K562 (cell line): ENCODE data around the gene RASSF6. TPM values are rescaled to one million over a fixed set of nuclear protein-coding genes. Genes with fewer than 3 reads are reported as not detected.

Experiments
- ATAC-seq: fragments of 200-7000 bp; cut with Tn5 transposase; 3 replicates; pipeline ENCODE4 v1.9.1; 2020; ENCODE audit warnings: moderate library complexity
- BruUV-seq: library from RNA; stranded (reverse); fragments of 400-500 nt; replicated peaks from 2 replicates; lab custom pipeline; 2021; lab: Mats Ljungman, UMichigan
- CTCF ChIA-PET: fragments of 300-600 bp; formaldehyde crosslinking; extraction: SDS; loops from one replicate; lab custom pipeline; 2021; ENCODE audit warnings: low intra/inter-chr PET ratio; lab: Yijun Ruan, JAX
- POLR2A ChIA-PET: fragments of 300-600, 350-650 bp; sonication (Branson Sonifier 250); formaldehyde crosslinking; extraction: SDS; loops from one replicate; lab custom pipeline; 2021; ENCODE audit warnings: antibody characterized with exemption, inconsistent platforms; lab: Yijun Ruan, JAX
- DNase-seq, 4 experiments: peaks; one replicate each; pipeline versions ENCODE4 v3.0.0 to v3.0.0-alpha.2; 2011 to 2018; ENCODE audit warnings: low spot score in 3 of 4, mixed read lengths in 3 of 4; ENCODE audit errors: extremely low read depth in 1 of 4
- FAIRE-seq: peaks from 2 replicates; lab custom pipeline; 2011; peaks lifted over from hg19 to GRCh38; lab: Jason Lieb, UNC
- H2AFZ ChIP-seq: 2 replicates; pipeline ENCODE4 v1.6.0; 2011; ENCODE audit warnings: low read depth, low read length, control low read depth, inconsistent platforms
- H3K27ac ChIP-seq: fragments of 200-600 bp; 3 replicates; pipeline ENCODE4 v1.8.0; 2011; ENCODE audit warnings: low read depth, mild to moderate bottlenecking, control low read depth, inconsistent platforms, low read length, moderate library complexity, mixed read lengths; ENCODE audit errors: extremely low read depth
- H3K27me3 ChIP-seq, 2 experiments: fragments of 300-600 bp in 1 of 2; 2 replicates in 1 of 2; 3 replicates in 1 of 2; pipeline versions ENCODE4 v1.6.0 to v1.8.0; 2011; ENCODE audit warnings: inconsistent platforms in 2 of 2, low read length in 2 of 2, mild to moderate bottlenecking in 1 of 2, mixed read lengths in 1 of 2, moderate library complexity in 1 of 2; ENCODE audit not compliant: control insufficient read depth in 2 of 2, insufficient read depth in 2 of 2
- H3K36me3 ChIP-seq: fragments of 300-600 bp; 3 replicates; pipeline ENCODE4 v1.8.0; 2011; ENCODE audit warnings: mild to moderate bottlenecking, low read length, inconsistent platforms; ENCODE audit not compliant: control insufficient read depth, insufficient read depth
- H3K4me1 ChIP-seq, 2 experiments: fragments of 200-600 bp in 1 of 2; replicated peaks in 1 of 2; 2 replicates in 1 of 2; 3 replicates in 1 of 2; pipeline versions ENCODE4 v1.5.1 to v1.8.0; 2011; ENCODE audit warnings: inconsistent platforms in 2 of 2, low read length in 2 of 2, mild to moderate bottlenecking in 1 of 2, mixed read lengths in 1 of 2, moderate library complexity in 1 of 2; ENCODE audit not compliant: control insufficient read depth in 2 of 2, insufficient read depth in 2 of 2
- H3K4me2 ChIP-seq: 2 replicates; pipeline ENCODE4 v1.6.1; 2011; ENCODE audit warnings: low read length, control low read depth, inconsistent platforms, mixed read lengths; ENCODE audit not compliant: insufficient read depth
- H3K4me3 ChIP-seq: fragments of 200-600 bp; sonication (generic), shearing (Covaris generic); 2 replicates; pipeline ENCODE4 v1.5.1; 2016; ENCODE audit warnings: control low read depth, inconsistent platforms
- H3K79me2 ChIP-seq: fragments of 200-600 bp; 3 replicates; pipeline ENCODE4 v1.8.0; 2011; ENCODE audit warnings: low read length, inconsistent platforms; ENCODE audit not compliant: control insufficient read depth, insufficient read depth
- H3K9ac ChIP-seq, 2 experiments: 2 replicates each; pipeline versions ENCODE4 v1.6.0 to v1.6.1; 2011; ENCODE audit warnings: low read depth in 2 of 2, low read length in 2 of 2, control low read depth in 1 of 2, inconsistent platforms in 1 of 2, mild to moderate bottlenecking in 1 of 2, mixed read lengths in 1 of 2; ENCODE audit not compliant: insufficient read depth in 1 of 2
- H3K9me1 ChIP-seq: one replicate; pipeline ENCODE4 v1.6.0; 2011; ENCODE audit warnings: inconsistent platforms, mild to moderate bottlenecking, low read length, moderate library complexity; ENCODE audit not compliant: control insufficient read depth, insufficient read depth
- H3K9me3 ChIP-seq: replicated peaks from 2 replicates; pipeline ENCODE4 v1.5.1; 2011; ENCODE audit warnings: low read depth, low read length, inconsistent platforms; ENCODE audit not compliant: control insufficient read depth, insufficient read depth
- H4K20me1 ChIP-seq: replicated peaks from 2 replicates; pipeline ENCODE4 v1.6.1; 2011; ENCODE audit warnings: low read length, inconsistent platforms, mixed read lengths; ENCODE audit not compliant: control insufficient read depth, insufficient read depth
- ELF4 ChIP-seq: fragments of 450-650 bp; formaldehyde crosslinking; IDR thresholded peaks from 2 replicates; pipeline ENCODE4 v1.4.0; 2022; ENCODE audit warnings: missing genetic modification characterization
- RAD21 ChIP-seq, 2 experiments: fragments of 250-450 bp in 1 of 2; fragments of 450-650 bp in 1 of 2; sonication (Bioruptor Pico) in 1 of 2; formaldehyde crosslinking in 1 of 2; IDR thresholded peaks in 1 of 2; conservative IDR thresholded peaks in 1 of 2; 2 replicates each; pipeline versions ENCODE4 v1.4.0 to v1.8.0; 2020 to 2022; ENCODE audit warnings: mild to moderate bottlenecking in 2 of 2, moderate library complexity in 1 of 2
- STAG1 ChIP-seq: sonication (generic); formaldehyde crosslinking; IDR thresholded peaks from 2 replicates; pipeline ENCODE4 v1.5.0; 2020; ENCODE audit warnings: missing genetic modification reagents, borderline replicate concordance
- TEAD1 ChIP-seq, 2 experiments: fragments of 450-650 bp in 1 of 2; sonication (generic) in 1 of 2; formaldehyde crosslinking; IDR thresholded peaks; 2 replicates each; pipeline versions ENCODE4 v1.4.0 to v1.8.0; 2020 to 2022; ENCODE audit warnings: mild to moderate bottlenecking in 2 of 2, missing genetic modification reagents in 1 of 2
- ZNF551 ChIP-seq: fragments of 250-450 bp; sonication (Bioruptor Pico); IDR thresholded peaks from 2 replicates; pipeline ENCODE4 v1.5.0; 2021; ENCODE audit warnings: mild to moderate bottlenecking, moderate library complexity
- WGBS: fragments of 100-300 bp; shearing (Covaris generic); methylation state at CpG from one replicate; pipeline ENCODE4 v1.1.6; 2016; ENCODE audit warnings: low coverage, mixed read lengths; ENCODE audit not compliant: insufficient coverage; ENCODE audit errors: missing lambda C conversion rate; 5-methylcytosine and 5-hydroxymethylcytosine counted together
- in situ Hi-C: fragments of 300-500 bp; cut with MboI; formaldehyde crosslinking; loops from 4 replicates; pipeline ENCODE4 v1.15.0; 2018; ENCODE audit warnings: inconsistent platforms, mixed read lengths
- intact Hi-C: fragments of 100-400 bp; cut with micrococcal nuclease; formaldehyde crosslinking; loops from 2 replicates; pipeline ENCODE4 v1.14.2; 2022
- polyA plus RNA-seq, 8 experiments: library from polyadenylated mRNA; depleted of rRNA in 4 of 8; stranded (reverse) in 5 of 8; unstranded in 3 of 8; fragments of >200 nt; fragmentation: Nextera tagmentation in 2 of 8; fragmentation: Illumina TruSeq in 1 of 8; extraction: Ambion mirVana in 2 of 8; extraction: Trizol in 1 of 8; gene quantifications; 2 replicates each; pipeline versions ENCODE4 v1.2.1 to v1.2.3, GENCODE V29; 2011 to 2014; ENCODE audit warnings: inconsistent platforms in 1 of 8, missing spikeins in 1 of 8
- total RNA-seq, 7 experiments: library from RNA; depleted of rRNA in 6 of 7; stranded (reverse); fragments of >200 nt in 6 of 7; fragmentation: Illumina TruSeq in 2 of 7; extraction: Trizol in 2 of 7; gene quantifications; 2 replicates each; pipeline versions ENCODE4 v1.2.1 to v1.2.3, GENCODE V29; 2011 to 2021; ENCODE audit warnings: low replicate concordance in 1 of 7
- TF ChIP-seq, protein P1 (sequence below), 3 experiments: IDR thresholded peaks in 2 of 3; conservative IDR thresholded peaks in 1 of 3; 2 replicates each; pipeline ENCODE4 v1.5.1; 2011 to 2012; ENCODE audit warnings: low read length in 3 of 3, mild to moderate bottlenecking in 3 of 3, control low read depth in 2 of 3, improper control_type of control experiment in 1 of 3, inconsistent platforms in 1 of 3, low read depth in 1 of 3, mixed read lengths in 1 of 3, moderate library complexity in 1 of 3; ENCODE audit not compliant: insufficient read depth in 2 of 3
- TF ChIP-seq, protein P2 (sequence below), 2 experiments: fragments of 450-650 bp; formaldehyde crosslinking in 1 of 2; IDR thresholded peaks; 2 replicates each; pipeline versions ENCODE4 v1.4.0 to v1.6.1; 2014 to 2020; ENCODE audit warnings: mild to moderate bottlenecking in 2 of 2, borderline replicate concordance in 1 of 2, low read depth in 1 of 2
- TF ChIP-seq, protein P3 (sequence below): fragments of 450-650 bp; formaldehyde crosslinking; IDR thresholded peaks from 2 replicates; pipeline ENCODE4 v1.4.0; 2022; ENCODE audit warnings: mild to moderate bottlenecking, moderate library complexity

Gene RASSF6
- total and polyA plus RNA-seq, 9 of the 15 experiments (the other 6 are each of a cell fraction or from before 2014, with no cell fraction given) = under 0.01 to 0.25 (median 0.06) TPM; not detected in 1

DNA sequence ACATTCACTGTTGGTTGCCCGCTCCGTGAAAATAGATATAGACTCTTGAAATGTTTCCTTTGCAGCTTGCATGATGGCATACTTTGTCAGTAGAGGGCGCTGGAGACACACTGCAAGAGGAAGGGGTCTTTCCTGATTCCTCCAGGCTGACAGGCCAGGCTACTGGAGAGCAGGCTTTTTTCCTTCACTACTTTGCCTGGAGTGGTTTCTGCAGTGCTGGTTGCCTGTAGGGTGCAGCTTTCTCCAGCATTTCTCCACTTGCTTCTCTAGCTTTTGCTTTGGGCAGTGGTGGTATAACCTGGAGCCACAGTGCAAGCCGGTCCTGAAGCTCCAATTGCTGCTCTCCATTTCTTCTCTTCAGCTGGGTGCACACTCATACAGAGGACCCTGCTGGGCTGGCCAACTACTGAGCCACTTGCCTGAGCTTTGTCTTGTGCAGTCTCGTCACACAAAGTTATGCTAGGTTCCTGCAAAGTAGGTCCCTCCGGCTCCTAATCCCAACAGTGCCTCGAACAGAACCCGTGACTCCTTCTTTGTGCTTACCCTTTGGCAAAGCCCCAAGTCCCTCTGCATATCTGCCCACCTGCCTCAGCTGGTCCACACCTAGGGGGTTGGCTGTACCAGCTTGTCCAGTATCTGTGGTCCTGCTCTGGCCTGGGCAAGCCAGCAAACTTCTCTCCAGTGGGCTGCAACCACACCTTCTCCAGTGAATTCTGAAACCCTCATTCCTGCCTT is 46.3 kb downstream of the RASSF6 start:
- FAIRE-seq = peak; percentile 80
- CTCF ChIA-PET = interaction anchor here (0.7 to 1.4 kb wide), 3 partner anchors 80 to 738 kb away, joined by 3 to 12 read pairs (median 4); no protein-coding TSS in a partner anchor
- no peak overlapping the region for H3K4me2 ChIP-seq
- no peak for TF ChIP-seq ZNF551 (CRISPR knock-in tag)
- TF ChIP-seq ELF4 (CRISPR knock-in tag) = no peak
- peak; percentile 73 to 85 for TF ChIP-seq RAD21 (CRISPR knock-in tag; conservative IDR thresholded peaks at IDR 0.05 in 1 of 2, IDR thresholded peaks at IDR 0.05 in 1 of 2)
- TF ChIP-seq, protein P1, sequence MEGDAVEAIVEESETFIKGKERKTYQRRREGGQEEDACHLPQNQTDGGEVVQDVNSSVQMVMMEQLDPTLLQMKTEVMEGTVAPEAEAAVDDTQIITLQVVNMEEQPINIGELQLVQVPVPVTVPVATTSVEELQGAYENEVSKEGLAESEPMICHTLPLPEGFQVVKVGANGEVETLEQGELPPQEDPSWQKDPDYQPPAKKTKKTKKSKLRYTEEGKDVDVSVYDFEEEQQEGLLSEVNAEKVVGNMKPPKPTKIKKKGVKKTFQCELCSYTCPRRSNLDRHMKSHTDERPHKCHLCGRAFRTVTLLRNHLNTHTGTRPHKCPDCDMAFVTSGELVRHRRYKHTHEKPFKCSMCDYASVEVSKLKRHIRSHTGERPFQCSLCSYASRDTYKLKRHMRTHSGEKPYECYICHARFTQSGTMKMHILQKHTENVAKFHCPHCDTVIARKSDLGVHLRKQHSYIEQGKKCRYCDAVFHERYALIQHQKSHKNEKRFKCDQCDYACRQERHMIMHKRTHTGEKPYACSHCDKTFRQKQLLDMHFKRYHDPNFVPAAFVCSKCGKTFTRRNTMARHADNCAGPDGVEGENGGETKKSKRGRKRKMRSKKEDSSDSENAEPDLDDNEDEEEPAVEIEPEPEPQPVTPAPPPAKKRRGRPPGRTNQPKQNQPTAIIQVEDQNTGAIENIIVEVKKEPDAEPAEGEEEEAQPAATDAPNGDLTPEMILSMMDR (IDR thresholded peaks at IDR 0.05 in 2 of 3, conservative IDR thresholded peaks at IDR 0.05 in 1 of 3; ENCODE audit: insufficient read depth in 2 of 3, low read depth in 1 of 3, low read length in 3 of 3) = peak; percentile 87 to 88 (median 87)
- peak; percentile 60; the same call in 1 of the 2 replicates for TF ChIP-seq STAG1
- peak in 1 of 2 experiments; percentile 58; a peak in 1 of 4 replicates for TF ChIP-seq TEAD1 (CRISPR knock-in tag; IDR thresholded peaks at IDR 0.05)
- TF ChIP-seq, protein P2, sequence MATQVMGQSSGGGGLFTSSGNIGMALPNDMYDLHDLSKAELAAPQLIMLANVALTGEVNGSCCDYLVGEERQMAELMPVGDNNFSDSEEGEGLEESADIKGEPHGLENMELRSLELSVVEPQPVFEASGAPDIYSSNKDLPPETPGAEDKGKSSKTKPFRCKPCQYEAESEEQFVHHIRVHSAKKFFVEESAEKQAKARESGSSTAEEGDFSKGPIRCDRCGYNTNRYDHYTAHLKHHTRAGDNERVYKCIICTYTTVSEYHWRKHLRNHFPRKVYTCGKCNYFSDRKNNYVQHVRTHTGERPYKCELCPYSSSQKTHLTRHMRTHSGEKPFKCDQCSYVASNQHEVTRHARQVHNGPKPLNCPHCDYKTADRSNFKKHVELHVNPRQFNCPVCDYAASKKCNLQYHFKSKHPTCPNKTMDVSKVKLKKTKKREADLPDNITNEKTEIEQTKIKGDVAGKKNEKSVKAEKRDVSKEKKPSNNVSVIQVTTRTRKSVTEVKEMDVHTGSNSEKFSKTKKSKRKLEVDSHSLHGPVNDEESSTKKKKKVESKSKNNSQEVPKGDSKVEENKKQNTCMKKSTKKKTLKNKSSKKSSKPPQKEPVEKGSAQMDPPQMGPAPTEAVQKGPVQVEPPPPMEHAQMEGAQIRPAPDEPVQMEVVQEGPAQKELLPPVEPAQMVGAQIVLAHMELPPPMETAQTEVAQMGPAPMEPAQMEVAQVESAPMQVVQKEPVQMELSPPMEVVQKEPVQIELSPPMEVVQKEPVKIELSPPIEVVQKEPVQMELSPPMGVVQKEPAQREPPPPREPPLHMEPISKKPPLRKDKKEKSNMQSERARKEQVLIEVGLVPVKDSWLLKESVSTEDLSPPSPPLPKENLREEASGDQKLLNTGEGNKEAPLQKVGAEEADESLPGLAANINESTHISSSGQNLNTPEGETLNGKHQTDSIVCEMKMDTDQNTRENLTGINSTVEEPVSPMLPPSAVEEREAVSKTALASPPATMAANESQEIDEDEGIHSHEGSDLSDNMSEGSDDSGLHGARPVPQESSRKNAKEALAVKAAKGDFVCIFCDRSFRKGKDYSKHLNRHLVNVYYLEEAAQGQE (IDR thresholded peaks at IDR 0.05; ENCODE audit: borderline replicate concordance) = peak; percentile 77
- TF ChIP-seq, protein P2 (CRISPR knock-in tag; IDR thresholded peaks at IDR 0.05; ENCODE audit: low read depth) = no peak
- TF ChIP-seq, protein P3, sequence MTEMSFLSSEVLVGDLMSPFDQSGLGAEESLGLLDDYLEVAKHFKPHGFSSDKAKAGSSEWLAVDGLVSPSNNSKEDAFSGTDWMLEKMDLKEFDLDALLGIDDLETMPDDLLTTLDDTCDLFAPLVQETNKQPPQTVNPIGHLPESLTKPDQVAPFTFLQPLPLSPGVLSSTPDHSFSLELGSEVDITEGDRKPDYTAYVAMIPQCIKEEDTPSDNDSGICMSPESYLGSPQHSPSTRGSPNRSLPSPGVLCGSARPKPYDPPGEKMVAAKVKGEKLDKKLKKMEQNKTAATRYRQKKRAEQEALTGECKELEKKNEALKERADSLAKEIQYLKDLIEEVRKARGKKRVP (CRISPR knock-in tag) = no peak

More for the DNA sequence above, 46.3 kb downstream of the RASSF6 start:
- peak; percentile 92 for ATAC-seq
- Histone ChIP-seq H3K9me3 (no peaks in the 10 kb centered on the region), H3K36me3 (no peaks in the 10 kb centered on the region), H3K27me3 (no peaks in the 10 kb centered on the region), H3K9ac (no peak overlapping the region), H4K20me1 (no peaks in the 10 kb centered on the region), H3K4me3 (no peak overlapping the region), H3K27ac (no peak overlapping the region), H2AFZ (peak overlapping the region; percentile 44; the same call in 1 of the 2 replicates), H3K4me1 (no peaks in the 10 kb centered on the region), H3K79me2 (no peaks in the 10 kb centered on the region), H3K9me1 (no peaks in the 10 kb centered on the region)
- DNase-seq = peak; percentile 16 to 84 (median 33)
- in situ Hi-C loops = no loop called here
- BruUV-seq = no TSS peak
- intact Hi-C loops = loop anchor here (1.0 to 10.0 kb wide), 5 partner anchors 79 to 561 kb away; no protein-coding TSS in a partner anchor
- 52% methylated on average over 8 of the region's 8 CpGs for WGBS
- POLR2A ChIA-PET = no interaction called here
